Mesenchymal stem cell (in vitro differentiated cells and primary cell): ENCODE data around the gene CCDC78.

ENCODE experiments used
- DNase-seq: peaks from one replicate; pipeline ENCODE4 v3.0.0-alpha.2; 2013
- H2AFZ ChIP-seq: one replicate; pipeline ENCODE4 v1.6.1; 2013; ENCODE audit warnings: low read depth, mild to moderate bottlenecking, control low read depth, inconsistent platforms, low read length, moderate library complexity
- H2AK5ac ChIP-seq: 2 replicates; pipeline ENCODE4 v1.6.1; 2013; ENCODE audit warnings: low read length, moderate library complexity, mild to moderate bottlenecking, inconsistent platforms; ENCODE audit not compliant: severe bottlenecking
- H2BK120ac ChIP-seq: one replicate; pipeline ENCODE4 v1.6.1; 2013; ENCODE audit warnings: low read depth, mild to moderate bottlenecking, inconsistent platforms, low read length, moderate library complexity
- H2BK12ac ChIP-seq, 2 experiments: one replicate each; pipeline ENCODE4 v1.6.1; 2013; ENCODE audit warnings: inconsistent platforms in 2 of 2, low read length in 2 of 2, mild to moderate bottlenecking in 2 of 2, moderate library complexity in 2 of 2, control low read depth in 1 of 2
- H2BK15ac ChIP-seq: one replicate; pipeline ENCODE4 v1.6.1; 2013; ENCODE audit warnings: mild to moderate bottlenecking, low read depth, inconsistent platforms; ENCODE audit not compliant: poor library complexity, severe bottlenecking
- H2BK5ac ChIP-seq: 2 replicates; pipeline ENCODE4 v1.6.1; 2013; ENCODE audit warnings: low read depth, mild to moderate bottlenecking, low read length, control low read depth, inconsistent platforms; ENCODE audit not compliant: poor library complexity, severe bottlenecking
- H3K14ac ChIP-seq, 2 experiments: one replicate each; pipeline ENCODE4 v1.6.1; 2013; ENCODE audit warnings: inconsistent platforms in 2 of 2, low read length in 2 of 2, control low read depth in 1 of 2, mild to moderate bottlenecking in 1 of 2, moderate library complexity in 1 of 2
- H3K18ac ChIP-seq, 2 experiments: one replicate each; pipeline ENCODE4 v1.6.1; 2013; ENCODE audit warnings: inconsistent platforms in 2 of 2, low read length in 2 of 2, control low read depth in 1 of 2, low read depth in 1 of 2, mild to moderate bottlenecking in 1 of 2
- H3K23ac ChIP-seq, 2 experiments: one replicate each; pipeline ENCODE4 v1.6.1; 2013; ENCODE audit warnings: inconsistent platforms in 2 of 2, low read length in 2 of 2, mild to moderate bottlenecking in 2 of 2, moderate library complexity in 2 of 2, control low read depth in 1 of 2
- H3K27ac ChIP-seq: 2 replicates; pipeline ENCODE4 v1.5.1; 2013; ENCODE audit warnings: mild to moderate bottlenecking, moderate library complexity, low read length, control low read depth, inconsistent platforms; ENCODE audit not compliant: poor library complexity, severe bottlenecking
- H3K27me3 ChIP-seq, 2 experiments: 2 replicates each; pipeline versions ENCODE4 v1.6.1 to v1.7.0; 2013; ENCODE audit warnings: low read length in 2 of 2, mild to moderate bottlenecking in 2 of 2, moderate library complexity in 2 of 2, control low read depth in 1 of 2, inconsistent platforms in 1 of 2; ENCODE audit not compliant: control insufficient read depth in 1 of 2, insufficient read depth in 1 of 2
- H3K36me3 ChIP-seq, 2 experiments: 2 replicates each; pipeline versions ENCODE4 v1.6.1 to v1.7.0; 2013; ENCODE audit warnings: low read length in 2 of 2, control low read depth in 1 of 2, inconsistent platforms in 1 of 2, low read depth in 1 of 2, mild to moderate bottlenecking in 1 of 2; ENCODE audit not compliant: insufficient read depth in 2 of 2, control insufficient read depth in 1 of 2
- H3K4ac ChIP-seq, 2 experiments: one replicate each; pipeline ENCODE4 v1.6.1; 2013; ENCODE audit warnings: inconsistent platforms in 2 of 2, low read length in 2 of 2, mild to moderate bottlenecking in 2 of 2, moderate library complexity in 2 of 2, control low read depth in 1 of 2, low read depth in 1 of 2
- H3K4me1 ChIP-seq: 2 replicates; pipeline ENCODE4 v1.6.1; 2013; ENCODE audit warnings: low read depth, low read length, control low read depth; ENCODE audit not compliant: control insufficient read depth, insufficient read depth
- H3K4me2 ChIP-seq: 2 replicates; pipeline ENCODE4 v1.6.1; 2013; ENCODE audit warnings: low read length, mild to moderate bottlenecking, inconsistent platforms; ENCODE audit not compliant: poor library complexity, severe bottlenecking
- H3K4me3 ChIP-seq, 2 experiments: 2 replicates each; pipeline versions ENCODE4 v1.5.1 to v1.7.0; 2013; ENCODE audit warnings: low read length in 2 of 2, mild to moderate bottlenecking in 2 of 2, control low read depth in 1 of 2, low read depth in 1 of 2; ENCODE audit not compliant: insufficient read depth in 1 of 2
- H3K79me1 ChIP-seq: replicated peaks from 2 replicates; pipeline ENCODE4 v1.6.1; 2013; ENCODE audit warnings: mild to moderate bottlenecking, control low read depth, low read length, inconsistent platforms; ENCODE audit not compliant: poor library complexity, severe bottlenecking
- H3K9ac ChIP-seq: 2 replicates; pipeline ENCODE4 v1.7.0; 2013; ENCODE audit warnings: mild to moderate bottlenecking, low read length, moderate library complexity
- H3K9me3 ChIP-seq: 2 replicates; pipeline ENCODE4 v1.7.0; 2013; ENCODE audit warnings: mild to moderate bottlenecking, low read length; ENCODE audit not compliant: control insufficient read depth
- H4K8ac ChIP-seq: one replicate; pipeline ENCODE4 v1.6.1; 2013; ENCODE audit warnings: inconsistent platforms, mild to moderate bottlenecking, low read length, moderate library complexity
- H4K91ac ChIP-seq: one replicate; pipeline ENCODE4 v1.6.1; 2013; ENCODE audit warnings: mild to moderate bottlenecking, low read length, inconsistent platforms
- WGBS: methylation state at CpG from one replicate; pipeline ENCODE4 v1.1.7; 2013; ENCODE audit warnings: mixed read lengths; 5-methylcytosine and 5-hydroxymethylcytosine counted together

The CCDC78 gene

DNA sequence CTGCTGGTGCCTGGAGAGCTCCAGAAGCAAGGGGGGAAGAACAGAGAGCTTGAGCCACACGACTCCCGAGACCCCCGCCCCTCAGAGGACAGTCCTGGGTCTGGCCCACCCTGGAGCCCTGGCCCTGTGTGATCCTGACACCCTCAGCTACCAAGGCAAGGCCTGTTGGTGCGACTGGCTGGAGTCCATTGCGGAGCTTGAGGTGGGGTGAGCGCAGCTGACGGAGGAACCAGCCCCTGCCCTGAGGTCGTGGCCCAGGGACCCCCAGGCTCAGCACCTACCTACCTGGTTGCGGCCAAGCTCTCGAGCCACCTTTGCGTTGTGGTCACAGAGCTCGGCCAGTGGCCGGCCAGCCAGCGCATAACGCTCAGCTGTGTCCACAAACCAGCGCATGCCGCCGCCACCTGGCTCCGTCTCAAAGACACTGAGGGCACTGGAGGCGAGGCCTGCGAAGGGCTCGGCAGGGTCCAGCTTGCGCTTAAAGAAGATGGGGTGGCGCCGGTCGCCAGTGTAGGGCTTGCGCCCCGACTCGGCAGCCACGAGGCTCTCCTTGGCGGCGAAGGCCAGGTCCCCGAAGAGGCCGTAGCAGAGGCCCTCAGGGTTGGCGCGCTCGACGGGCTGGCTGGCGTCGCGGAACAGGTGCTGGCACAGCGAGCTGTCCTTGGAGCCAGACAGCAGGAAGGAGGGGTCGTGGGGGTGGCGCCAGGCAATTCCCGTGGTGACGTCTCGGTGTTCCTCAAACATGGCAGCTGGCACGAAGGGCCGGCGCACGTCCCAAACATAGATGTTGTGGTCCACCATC is 39.6 kb downstream of the CCDC78 start:
- Histone ChIP-seq H3K9me3 (no peaks in the 10 kb centered on the region), H3K27ac (no peak overlapping the region), H2AFZ (no peak overlapping the region), H2BK12ac (no peak overlapping the region), H3K23ac (no peak overlapping the region), H3K4me3 (no peak overlapping the region), H3K9ac (no peak overlapping the region), H2BK5ac (no peak overlapping the region), H2BK15ac (no peak overlapping the region), H3K27me3 (peaks cover 0 to 1% of the 10 kb centered on the region in 2 experiments), H3K4ac (no peak overlapping the region), H3K18ac (no peak overlapping the region), H3K14ac (no peak overlapping the region), H4K91ac (peak overlapping the region; percentile 21), H2BK120ac (no peak overlapping the region), H3K36me3 (peaks cover 42 to 67% of the 10 kb centered on the region in 2 experiments), H3K4me1 (peaks cover 60% of the 10 kb centered on the region), H4K8ac (no peak overlapping the region), H3K79me1 (peaks cover 45% of the 10 kb centered on the region), H2AK5ac (no peak overlapping the region), H3K4me2 (no peak overlapping the region)
- no peak for DNase-seq
- WGBS: 96% methylated on average over 51 of the region's 51 CpGs

DNA sequence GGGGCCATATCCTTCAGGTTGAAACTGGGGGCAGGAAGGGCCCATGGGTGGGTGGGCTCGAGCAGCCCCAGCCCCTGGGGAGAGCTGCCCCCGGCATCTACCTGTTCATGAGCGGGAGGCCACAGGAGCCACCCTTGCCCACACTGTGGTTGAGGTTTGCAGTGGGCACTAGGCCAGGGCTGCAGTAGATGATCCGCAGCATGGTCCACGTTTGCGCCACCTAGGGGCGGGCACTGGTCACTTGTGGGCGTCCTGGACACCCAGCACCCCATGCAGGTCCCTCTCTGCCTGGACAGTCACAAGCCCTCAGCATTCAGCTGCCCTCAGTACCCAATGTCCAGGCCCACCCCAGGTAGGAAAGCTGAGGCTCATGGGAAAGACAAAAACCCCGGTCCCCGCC is 40.3 kb downstream of the CCDC78 start:
- H3K27ac ChIP-seq: no peak overlapping the region
- peak; percentile 43 for DNase-seq
- no peak overlapping the region for H3K14ac ChIP-seq
- peaks cover 47 to 74% of the 10 kb centered on the region in 2 experiments for H3K36me3 ChIP-seq
- H3K4ac ChIP-seq: no peak overlapping the region
- no peaks in the 10 kb centered on the region for H3K27me3 ChIP-seq
- no peak overlapping the region for H3K9ac ChIP-seq
- no peaks in the 10 kb centered on the region for H3K9me3 ChIP-seq
- peak overlapping the region; percentile 52 for H2BK15ac ChIP-seq
- H3K4me1 ChIP-seq: peaks cover 67% of the 10 kb centered on the region
- no peak overlapping the region for H3K23ac ChIP-seq
- H2BK5ac ChIP-seq: no peak overlapping the region
- no peak overlapping the region for H3K4me3 ChIP-seq
- H3K18ac ChIP-seq: no peak overlapping the region
- no peak overlapping the region for H3K4me2 ChIP-seq
- no peak overlapping the region for H2AK5ac ChIP-seq
- 79% methylated on average over 10 of the region's 10 CpGs for WGBS
- peaks cover 45% of the 10 kb centered on the region for H3K79me1 ChIP-seq
- no peak overlapping the region for H2BK120ac ChIP-seq
- no peak overlapping the region for H2AFZ ChIP-seq
- no peak overlapping the region for H4K91ac ChIP-seq
- no peak overlapping the region for H2BK12ac ChIP-seq
- no peak overlapping the region for H4K8ac ChIP-seq

- no peak overlapping the region for H2BK12ac ChIP-seq
- peak overlapping the region in 1 of 2 experiments; percentile 53 for H3K4me3 ChIP-seq
- H3K4me1 ChIP-seq: peaks cover 65% of the 10 kb centered on the region
- DNase-seq: no peak
- no peak overlapping the region for H3K9ac ChIP-seq
- no peak overlapping the region for H2AFZ ChIP-seq
- H3K18ac ChIP-seq: no peak overlapping the region
- no peak overlapping the region for H3K14ac ChIP-seq
- no peak overlapping the region for H3K27ac ChIP-seq
- no peak overlapping the region for H3K4ac ChIP-seq
- peak overlapping the region; percentile 45 for H4K8ac ChIP-seq
- peaks cover 45% of the 10 kb centered on the region for H3K79me1 ChIP-seq
- no peak overlapping the region for H2AK5ac ChIP-seq
- no peak overlapping the region for H2BK120ac ChIP-seq
- no peaks in the 10 kb centered on the region for H3K27me3 ChIP-seq
- H4K91ac ChIP-seq: peak overlapping the region; percentile 64
- H3K36me3 ChIP-seq: peaks cover 47 to 74% of the 10 kb centered on the region in 2 experiments
- no peak overlapping the region for H3K23ac ChIP-seq
- H3K4me2 ChIP-seq: no peak overlapping the region
- H2BK15ac ChIP-seq: no peak overlapping the region
- no peaks in the 10 kb centered on the region for H3K9me3 ChIP-seq
- H2BK5ac ChIP-seq: no peak overlapping the region
- whole genome bisulfite sequencing: 96% methylated on average over 61 of the region's 61 CpGs
Measured at GRCh38 chr16:684961-685696, 41.1 kb downstream of the CCDC78 start.
